ENCODE data around the gene OR4D2.
A peak's percentile ranks its signal among the peaks of the same experiment; 100 is the strongest.

The OR4D2 gene

DNA sequence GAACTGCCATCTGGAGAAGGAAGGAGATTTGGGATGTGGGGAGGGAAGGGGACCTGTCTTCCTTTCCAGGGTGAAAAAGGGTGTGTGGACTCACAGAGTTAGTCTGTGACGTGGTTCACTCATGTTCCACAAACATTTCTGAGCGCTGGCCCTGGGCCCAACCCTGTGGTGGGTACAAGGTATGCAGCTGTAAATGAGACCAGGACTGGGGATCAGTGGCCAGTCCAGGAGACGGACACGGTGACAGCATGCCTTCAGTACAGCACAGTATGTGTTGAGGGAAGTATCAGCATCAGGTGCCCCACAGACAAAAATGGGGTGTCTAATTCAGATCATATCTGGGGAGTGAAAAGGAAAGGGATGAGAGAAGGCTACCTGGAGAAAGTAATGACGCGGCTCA, 20.3 kb downstream of the OR4D2 start:
- H3K4me3 ChIP-seq (ENCODE audit: low read length): no peak overlapping the region
- no peak overlapping the region for H3K18ac ChIP-seq (ENCODE audit: low read length)
- H3K23ac ChIP-seq (ENCODE audit: low read length): no peak overlapping the region
- no peaks in the 10 kb centered on the region for H3K79me2 ChIP-seq (ENCODE audit: control insufficient read depth, insufficient read depth, low read length)
- H2BK5ac ChIP-seq (ENCODE audit: low read length): no peak overlapping the region
- no peak overlapping the region for H3K9ac ChIP-seq (ENCODE audit: low read length)
- H4K5ac ChIP-seq (ENCODE audit: low read length): no peak overlapping the region
- H3K4me1 ChIP-seq (ENCODE audit: control insufficient read depth, low read depth, low read length): no peaks in the 10 kb centered on the region
- WGBS (ENCODE audit: extremely low coverage, insufficient coverage, low lambda C conversion rate): no CpG with 5 or more reads among the region's 6 CpGs
- no peak overlapping the region for H3K27ac ChIP-seq (ENCODE audit: low read depth, low read length)
- no peaks in the 10 kb centered on the region for H3K27me3 ChIP-seq (ENCODE audit: insufficient read depth, low read length, poor library complexity)
- no peak for DNase-seq
- no peak overlapping the region for H2BK120ac ChIP-seq (ENCODE audit: low read depth, low read length)
- no peaks in the 10 kb centered on the region for H3K79me1 ChIP-seq (ENCODE audit: low read length)
- H3K36me3 ChIP-seq (ENCODE audit: control insufficient read depth, insufficient read depth, low read length): no peaks in the 10 kb centered on the region
- no peak overlapping the region for H2BK15ac ChIP-seq (replicated peaks; ENCODE audit: low read depth)
- H3K4ac ChIP-seq (ENCODE audit: low read depth, low read length): no peak overlapping the region
- H3K4me2 ChIP-seq (ENCODE audit: low read length): no peak overlapping the region
- H4K8ac ChIP-seq (ENCODE audit: low read depth, low read length): no peak overlapping the region
- H3K56ac ChIP-seq (ENCODE audit: low read length): no peak overlapping the region
- H2AK5ac ChIP-seq (ENCODE audit: low read length): no peak overlapping the region

DNA sequence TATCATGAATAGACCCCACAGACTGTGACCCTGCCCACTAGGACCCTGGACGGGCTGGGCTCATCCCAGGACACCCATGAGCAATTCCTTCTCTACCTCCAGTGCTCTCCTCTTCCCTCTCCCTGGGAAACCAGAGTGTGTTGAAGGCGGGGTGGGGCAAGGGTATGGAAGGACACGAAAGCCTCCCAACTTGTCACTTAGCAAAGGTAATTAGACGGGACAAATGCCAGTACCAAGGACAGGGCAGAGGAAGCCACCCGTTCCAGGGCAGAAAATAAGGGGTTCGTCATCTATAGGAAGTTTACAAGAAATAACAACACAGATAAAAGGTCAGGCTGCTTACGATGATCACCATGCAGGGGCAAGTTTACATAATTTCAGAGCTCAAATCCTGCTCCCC, 20.9 kb downstream of the OR4D2 start:
- Histone ChIP-seq H3K18ac (ENCODE audit: low read length) (no peak overlapping the region), H3K27me3 (ENCODE audit: insufficient read depth, low read length, poor library complexity) (no peaks in the 10 kb centered on the region), H2BK5ac (ENCODE audit: low read length) (no peak overlapping the region), H3K4ac (ENCODE audit: low read depth, low read length) (no peak overlapping the region), H2BK15ac (replicated peaks; ENCODE audit: low read depth) (no peak overlapping the region), H3K9ac (ENCODE audit: low read length) (no peak overlapping the region), H3K36me3 (ENCODE audit: control insufficient read depth, insufficient read depth, low read length) (no peaks in the 10 kb centered on the region), H3K79me1 (ENCODE audit: low read length) (no peaks in the 10 kb centered on the region), H4K5ac (ENCODE audit: low read length) (no peak overlapping the region), H3K56ac (ENCODE audit: low read length) (no peak overlapping the region), H2AK5ac (ENCODE audit: low read length) (no peak overlapping the region), H3K23ac (ENCODE audit: low read length) (no peak overlapping the region), H3K27ac (ENCODE audit: low read depth, low read length) (no peak overlapping the region), H3K79me2 (ENCODE audit: control insufficient read depth, insufficient read depth, low read length) (no peaks in the 10 kb centered on the region), H3K4me1 (ENCODE audit: control insufficient read depth, low read depth, low read length) (no peaks in the 10 kb centered on the region), H4K8ac (ENCODE audit: low read depth, low read length) (no peak overlapping the region), H2BK120ac (ENCODE audit: low read depth, low read length) (no peak overlapping the region), H3K4me2 (ENCODE audit: low read length) (no peak overlapping the region), H3K4me3 (ENCODE audit: low read length) (no peak overlapping the region)
- no CpG with 5 or more reads among the region's 7 CpGs for WGBS (ENCODE audit: extremely low coverage, insufficient coverage, low lambda C conversion rate)
- no peak for DNase-seq

DNA sequence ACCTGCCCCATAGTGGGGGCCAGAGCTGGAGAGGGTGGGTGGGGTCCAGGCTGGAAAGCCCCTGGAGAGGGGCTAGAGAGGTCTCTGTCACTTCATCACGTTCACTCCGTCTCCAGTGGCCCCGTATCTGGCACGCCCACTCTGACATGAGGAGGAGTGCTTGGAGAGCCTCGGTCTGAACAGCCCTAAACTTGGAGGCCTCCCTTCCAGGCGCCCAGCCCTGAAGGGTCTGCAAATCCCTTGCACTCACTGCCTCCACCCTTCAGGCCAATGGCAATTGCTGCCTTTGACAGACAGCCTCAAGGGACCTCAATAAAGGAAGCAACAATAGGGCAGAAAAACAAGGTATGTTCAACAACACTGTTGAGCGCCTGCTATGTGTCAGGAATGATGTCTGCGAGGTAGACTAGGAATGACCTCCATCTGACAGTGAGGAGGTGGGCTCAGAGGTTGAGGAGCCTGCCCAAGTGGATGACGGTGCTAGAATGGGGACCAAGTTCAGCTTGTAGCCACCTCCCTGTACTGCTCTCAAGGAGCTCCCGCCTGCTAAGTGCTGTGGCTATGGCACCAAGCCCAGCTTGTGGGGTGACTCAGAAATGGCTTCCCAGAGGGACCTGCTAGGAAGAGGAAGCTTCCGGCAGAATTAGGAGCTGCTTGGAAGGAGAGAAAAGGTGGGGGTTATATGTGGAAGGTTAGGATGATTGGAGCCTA, 22.8 kb downstream of the OR4D2 start:
- Histone ChIP-seq H3K36me3 (ENCODE audit: control insufficient read depth, insufficient read depth, low read length) (no peaks in the 10 kb centered on the region), H2AK5ac (ENCODE audit: low read length) (no peak overlapping the region), H2BK120ac (ENCODE audit: low read depth, low read length) (no peak overlapping the region), H4K5ac (ENCODE audit: low read length) (no peak overlapping the region), H3K18ac (ENCODE audit: low read length) (no peak overlapping the region), H3K23ac (ENCODE audit: low read length) (no peak overlapping the region), H3K79me1 (ENCODE audit: low read length) (no peaks in the 10 kb centered on the region), H3K56ac (ENCODE audit: low read length) (no peak overlapping the region), H3K79me2 (ENCODE audit: control insufficient read depth, insufficient read depth, low read length) (no peaks in the 10 kb centered on the region), H3K9ac (ENCODE audit: low read length) (no peak overlapping the region), H3K4me1 (ENCODE audit: control insufficient read depth, low read depth, low read length) (no peaks in the 10 kb centered on the region), H3K27me3 (ENCODE audit: insufficient read depth, low read length, poor library complexity) (no peaks in the 10 kb centered on the region), H2BK15ac (replicated peaks; ENCODE audit: low read depth) (no peak overlapping the region), H3K4ac (ENCODE audit: low read depth, low read length) (no peak overlapping the region), H3K27ac (ENCODE audit: low read depth, low read length) (no peak overlapping the region), H3K4me3 (ENCODE audit: low read length) (no peak overlapping the region), H4K8ac (ENCODE audit: low read depth, low read length) (no peak overlapping the region), H2BK5ac (ENCODE audit: low read length) (no peak overlapping the region), H3K4me2 (ENCODE audit: low read length) (no peak overlapping the region)
- no CpG with 5 or more reads among the region's 11 CpGs for WGBS (ENCODE audit: extremely low coverage, insufficient coverage, low lambda C conversion rate)
- DNase-seq: no peak

DNA sequence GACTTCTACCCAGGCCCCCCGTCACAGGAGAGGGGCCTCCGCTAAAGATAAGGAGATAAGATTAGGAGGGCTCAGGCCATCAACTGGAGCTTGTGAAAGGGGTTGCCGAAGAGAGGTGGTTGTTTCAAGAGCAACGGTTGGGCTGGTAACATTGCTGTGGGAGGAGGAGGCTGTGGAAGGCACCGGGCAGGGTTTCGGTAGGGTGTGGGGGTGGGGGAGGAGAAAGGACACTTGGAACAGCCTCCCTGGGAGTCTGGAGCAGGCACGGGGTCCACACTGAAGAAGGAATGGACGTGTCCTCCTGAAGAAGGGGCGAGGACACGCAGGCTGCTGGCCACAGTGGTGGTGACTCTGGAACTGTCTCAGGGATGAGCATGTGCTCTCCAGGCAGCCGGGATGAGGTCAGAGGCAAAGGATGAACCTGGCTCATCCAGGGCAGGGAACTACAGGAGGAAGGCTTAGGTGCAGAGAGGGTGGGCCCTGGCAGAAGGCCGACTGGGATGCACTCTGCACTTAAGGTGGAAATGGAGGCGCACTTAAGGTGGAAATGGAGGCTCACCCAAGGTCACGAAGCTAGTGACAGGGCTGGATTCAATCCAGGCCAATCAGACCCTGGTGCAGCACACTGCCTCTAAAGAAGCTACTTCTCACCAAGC, 24.6 kb downstream of the OR4D2 start:
- Histone ChIP-seq H2AK5ac (ENCODE audit: low read length) (no peak overlapping the region), H3K4me2 (ENCODE audit: low read length) (no peak overlapping the region), H3K27ac (ENCODE audit: low read depth, low read length) (no peak overlapping the region), H3K4me1 (ENCODE audit: control insufficient read depth, low read depth, low read length) (no peaks in the 10 kb centered on the region), H3K18ac (ENCODE audit: low read length) (no peak overlapping the region), H2BK5ac (ENCODE audit: low read length) (no peak overlapping the region), H3K36me3 (ENCODE audit: control insufficient read depth, insufficient read depth, low read length) (no peaks in the 10 kb centered on the region), H3K23ac (ENCODE audit: low read length) (no peak overlapping the region), H3K27me3 (ENCODE audit: insufficient read depth, low read length, poor library complexity) (no peaks in the 10 kb centered on the region), H3K4me3 (ENCODE audit: low read length) (no peak overlapping the region), H3K4ac (ENCODE audit: low read depth, low read length) (no peak overlapping the region), H3K9ac (ENCODE audit: low read length) (no peak overlapping the region), H2BK15ac (replicated peaks; ENCODE audit: low read depth) (no peak overlapping the region), H4K8ac (ENCODE audit: low read depth, low read length) (no peak overlapping the region), H3K56ac (ENCODE audit: low read length) (no peak overlapping the region), H3K79me1 (ENCODE audit: low read length) (no peaks in the 10 kb centered on the region), H2BK120ac (ENCODE audit: low read depth, low read length) (no peak overlapping the region), H3K79me2 (ENCODE audit: control insufficient read depth, insufficient read depth, low read length) (no peaks in the 10 kb centered on the region), H4K5ac (ENCODE audit: low read length) (no peak overlapping the region)
- DNase-seq: peak; percentile 25
- WGBS (ENCODE audit: extremely low coverage, insufficient coverage, low lambda C conversion rate): no CpG with 5 or more reads among the region's 14 CpGs

DNA sequence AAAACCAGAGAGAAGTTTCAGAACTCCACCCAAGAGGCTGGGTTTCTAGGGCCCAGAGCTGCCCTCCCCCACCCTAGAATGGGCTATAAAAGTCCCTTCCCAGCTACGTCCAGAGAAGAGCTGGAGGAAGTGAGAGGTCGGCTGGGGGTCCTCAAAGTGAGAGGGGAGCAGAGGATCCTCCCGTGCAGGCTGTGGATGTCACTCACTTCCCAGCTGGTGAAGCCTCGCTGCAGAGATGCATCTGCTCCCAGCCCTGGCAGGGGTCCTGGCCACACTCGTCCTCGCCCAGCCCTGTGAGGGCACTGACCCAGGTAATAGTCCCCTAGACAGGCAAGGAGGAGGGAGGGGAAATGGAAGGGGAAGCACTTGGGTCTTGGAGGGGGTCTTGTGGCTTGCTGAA, 25.8 kb downstream of the OR4D2 start, which contains the start of gene EPX:
Gene EPX (plus strand): TSS at position 115 of the 400 bp plus-strand sequence. CDS start 121 bp downstream, at position 236.
- Histone ChIP-seq H3K79me2 (ENCODE audit: control insufficient read depth, insufficient read depth, low read length) (no peaks in the 10 kb centered on the region), H3K27me3 (ENCODE audit: insufficient read depth, low read length, poor library complexity) (no peaks in the 10 kb centered on the region)
- WGBS (ENCODE audit: extremely low coverage, insufficient coverage, low lambda C conversion rate): no CpG with 5 or more reads among the region's 6 CpGs

More for the DNA sequence above, 25.8 kb downstream of the OR4D2 start, which contains the start of gene EPX:
- Histone ChIP-seq H3K23ac (ENCODE audit: low read length) (no peak within 1 kb of the TSS), H2AK5ac (ENCODE audit: low read length) (no peak within 1 kb of the TSS), H2BK120ac (ENCODE audit: low read depth, low read length) (no peak within 1 kb of the TSS), H3K56ac (ENCODE audit: low read length) (no peak within 1 kb of the TSS), H3K9ac (ENCODE audit: low read length) (no peak within 1 kb of the TSS), H3K18ac (ENCODE audit: low read length) (no peak within 1 kb of the TSS), H2BK15ac (replicated peaks; ENCODE audit: low read depth) (no peak within 1 kb of the TSS), H3K4me1 (ENCODE audit: control insufficient read depth, low read depth, low read length) (no peaks in the 10 kb centered on the region), H4K8ac (ENCODE audit: low read depth, low read length) (no peak within 1 kb of the TSS), H3K4ac (ENCODE audit: low read depth, low read length) (no peak within 1 kb of the TSS), H2BK5ac (ENCODE audit: low read length) (no peak within 1 kb of the TSS), H4K5ac (ENCODE audit: low read length) (no peak within 1 kb of the TSS), H3K4me2 (ENCODE audit: low read length) (no peak within 1 kb of the TSS), H3K4me3 (ENCODE audit: low read length) (no peak within 1 kb of the TSS), H3K79me1 (ENCODE audit: low read length) (no peaks in the 10 kb centered on the region), H3K36me3 (ENCODE audit: control insufficient read depth, insufficient read depth, low read length) (no peaks in the 10 kb centered on the region), H3K27ac (ENCODE audit: low read depth, low read length) (no peak within 1 kb of the TSS)
- no peak for DNase-seq
